Measurements from ENCODE around the gene SIGLEC10. TPM values are rescaled to one million over a fixed set of nuclear protein-coding genes. Genes with fewer than 3 reads are reported as not detected.

The SIGLEC10 gene
- total RNA-seq, 1 experiment from 2014 or later = not detected

DNA sequence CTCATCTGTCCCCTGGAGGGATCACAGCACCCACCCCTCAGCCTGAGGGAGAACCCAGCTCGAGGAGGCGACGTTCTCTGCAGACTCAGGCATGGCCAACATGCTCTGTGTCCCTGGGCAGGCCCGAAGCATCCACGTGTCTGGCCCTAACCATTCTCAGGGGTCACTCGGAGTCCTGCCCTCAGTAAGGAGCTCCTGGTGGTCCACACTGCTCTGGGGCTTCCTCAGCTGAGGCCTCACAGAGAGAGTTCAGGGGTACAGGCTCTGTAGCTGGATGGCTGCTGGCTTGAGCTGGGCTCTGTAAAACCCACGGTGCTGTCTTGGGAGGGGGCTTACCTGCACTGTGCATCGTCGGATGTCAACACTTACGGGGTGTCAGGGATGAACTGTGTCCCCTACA lies 45.2 kb upstream of the SIGLEC10 start:
- Histone ChIP-seq H3K9me3 (ENCODE audit: insufficient read depth, low read depth) (no peaks in the 10 kb centered on the region), H3K4me3 (no peak overlapping the region), H3F3A (ENCODE audit: insufficient read depth, low read depth) (no peaks in the 10 kb centered on the region), H2AFZ (no peak overlapping the region), H3K79me2 (ENCODE audit: low read depth) (no peaks in the 10 kb centered on the region), H3K9me2 (ENCODE audit: insufficient read depth) (no peaks in the 10 kb centered on the region), H3K27ac (no peak overlapping the region), H3K4me2 (no peak overlapping the region), H3K27me3 (ENCODE audit: insufficient read depth, low read depth) (peaks cover 85% of the 10 kb centered on the region), H3K4me1 (replicated peaks; ENCODE audit: insufficient read depth) (no peaks in the 10 kb centered on the region), H4K20me1 (ENCODE audit: insufficient read depth) (no peaks in the 10 kb centered on the region), H3K36me3 (ENCODE audit: low read depth) (no peaks in the 10 kb centered on the region)
- intact Hi-C loops (cut with micrococcal nuclease; ENCODE audit: unreplicated experiment) = no loop called here
- no TSS peak for BruUV-seq (replicated peaks)
- DNase-seq = no peak
- POLR2A ChIA-PET (ENCODE audit: unreplicated experiment) = no interaction called here
- CTCF ChIA-PET = no interaction called here
- TF ChIP-seq, protein P1, sequence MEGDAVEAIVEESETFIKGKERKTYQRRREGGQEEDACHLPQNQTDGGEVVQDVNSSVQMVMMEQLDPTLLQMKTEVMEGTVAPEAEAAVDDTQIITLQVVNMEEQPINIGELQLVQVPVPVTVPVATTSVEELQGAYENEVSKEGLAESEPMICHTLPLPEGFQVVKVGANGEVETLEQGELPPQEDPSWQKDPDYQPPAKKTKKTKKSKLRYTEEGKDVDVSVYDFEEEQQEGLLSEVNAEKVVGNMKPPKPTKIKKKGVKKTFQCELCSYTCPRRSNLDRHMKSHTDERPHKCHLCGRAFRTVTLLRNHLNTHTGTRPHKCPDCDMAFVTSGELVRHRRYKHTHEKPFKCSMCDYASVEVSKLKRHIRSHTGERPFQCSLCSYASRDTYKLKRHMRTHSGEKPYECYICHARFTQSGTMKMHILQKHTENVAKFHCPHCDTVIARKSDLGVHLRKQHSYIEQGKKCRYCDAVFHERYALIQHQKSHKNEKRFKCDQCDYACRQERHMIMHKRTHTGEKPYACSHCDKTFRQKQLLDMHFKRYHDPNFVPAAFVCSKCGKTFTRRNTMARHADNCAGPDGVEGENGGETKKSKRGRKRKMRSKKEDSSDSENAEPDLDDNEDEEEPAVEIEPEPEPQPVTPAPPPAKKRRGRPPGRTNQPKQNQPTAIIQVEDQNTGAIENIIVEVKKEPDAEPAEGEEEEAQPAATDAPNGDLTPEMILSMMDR (conservative IDR thresholded peaks at IDR 0.05) = no peak
- no peak for TF ChIP-seq EZH2 (IDR thresholded peaks at IDR 0.05; ENCODE audit: low read depth)

DNA sequence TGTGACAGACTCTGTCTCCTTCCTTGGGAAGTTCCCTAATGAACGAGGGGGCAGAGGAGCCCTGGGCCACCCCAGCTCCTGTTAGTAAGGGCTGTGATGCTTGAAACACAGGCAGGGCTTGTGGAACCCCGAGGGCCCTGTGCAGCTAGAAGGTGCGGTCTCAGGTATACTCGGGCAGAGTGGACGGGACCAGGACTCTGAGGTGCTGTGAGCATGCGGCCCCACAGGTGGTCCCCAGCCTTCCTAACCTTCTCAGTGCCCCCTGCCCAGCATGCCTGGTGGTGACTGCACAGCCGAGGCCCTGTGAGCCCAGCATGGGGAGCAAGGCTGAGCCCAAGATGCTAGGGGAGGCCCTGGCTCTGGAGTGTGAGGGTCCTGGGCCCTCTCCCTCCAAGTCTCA lies 44.8 kb upstream of the SIGLEC10 start:
- H3K9me3 ChIP-seq (ENCODE audit: insufficient read depth, low read depth) = no peaks in the 10 kb centered on the region
- no peak overlapping the region for H2AFZ ChIP-seq
- TF ChIP-seq EZH2 (IDR thresholded peaks at IDR 0.05; ENCODE audit: low read depth) = no peak
- TF ChIP-seq, protein P1 (conservative IDR thresholded peaks at IDR 0.05) = no peak
- H3K79me2 ChIP-seq (ENCODE audit: low read depth) = no peaks in the 10 kb centered on the region
- H3K27ac ChIP-seq = no peak overlapping the region
- no peak for DNase-seq
- H3K4me2 ChIP-seq = no peak overlapping the region
- POLR2A ChIA-PET (ENCODE audit: unreplicated experiment) = no interaction called here
- no peaks in the 10 kb centered on the region for H3K36me3 ChIP-seq (ENCODE audit: low read depth)
- CTCF ChIA-PET = no interaction called here
- H3F3A ChIP-seq (ENCODE audit: insufficient read depth, low read depth) = no peaks in the 10 kb centered on the region
- H4K20me1 ChIP-seq (ENCODE audit: insufficient read depth) = no peaks in the 10 kb centered on the region
- no peaks in the 10 kb centered on the region for H3K4me1 ChIP-seq (replicated peaks; ENCODE audit: insufficient read depth)
- H3K4me3 ChIP-seq = no peak overlapping the region
- no peaks in the 10 kb centered on the region for H3K9me2 ChIP-seq (ENCODE audit: insufficient read depth)
- BruUV-seq (replicated peaks) = no TSS peak
- peaks cover 86% of the 10 kb centered on the region for H3K27me3 ChIP-seq (ENCODE audit: insufficient read depth, low read depth)
- intact Hi-C loops (cut with micrococcal nuclease; ENCODE audit: unreplicated experiment) = no loop called here

DNA sequence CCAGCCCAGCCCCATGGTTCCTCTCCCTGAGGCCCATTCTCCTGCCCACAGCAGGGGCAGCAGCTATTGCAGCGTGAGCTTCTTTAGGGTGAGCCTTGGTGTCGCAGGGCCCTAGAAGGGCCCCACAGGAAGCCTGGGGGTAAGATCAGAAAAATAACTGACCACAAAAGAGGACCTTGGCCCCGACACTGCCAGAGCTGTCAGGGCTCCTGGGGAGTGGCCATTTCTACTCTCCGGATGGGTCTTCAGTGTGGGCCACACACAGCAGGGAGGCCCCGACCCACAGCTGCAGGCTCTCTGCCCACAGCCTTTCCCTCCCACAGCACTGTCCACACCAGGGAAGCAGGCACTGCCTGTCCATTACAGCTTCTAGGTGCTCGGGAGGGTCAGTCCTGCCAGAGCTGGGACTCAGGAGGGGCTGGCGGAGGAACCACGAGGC lies 44.3 kb upstream of the SIGLEC10 start:
- H4K20me1 ChIP-seq (ENCODE audit: insufficient read depth) = no peaks in the 10 kb centered on the region
- CTCF ChIA-PET = no interaction called here
- no peaks in the 10 kb centered on the region for H3K9me2 ChIP-seq (ENCODE audit: insufficient read depth)
- H3K4me1 ChIP-seq (replicated peaks; ENCODE audit: insufficient read depth) = no peaks in the 10 kb centered on the region
- H2AFZ ChIP-seq = no peak overlapping the region
- H3K4me2 ChIP-seq = no peak overlapping the region
- TF ChIP-seq EZH2 (IDR thresholded peaks at IDR 0.05; ENCODE audit: low read depth) = no peak
- TF ChIP-seq, protein P1 (conservative IDR thresholded peaks at IDR 0.05) = no peak
- H3K4me3 ChIP-seq = no peak overlapping the region
- H3K79me2 ChIP-seq (ENCODE audit: low read depth) = no peaks in the 10 kb centered on the region
- H3K27ac ChIP-seq = no peak overlapping the region
- POLR2A ChIA-PET (ENCODE audit: unreplicated experiment) = no interaction called here
- no peak for DNase-seq
- no peaks in the 10 kb centered on the region for H3F3A ChIP-seq (ENCODE audit: insufficient read depth, low read depth)
- no TSS peak for BruUV-seq (replicated peaks)
- no peaks in the 10 kb centered on the region for H3K36me3 ChIP-seq (ENCODE audit: low read depth)
- H3K27me3 ChIP-seq (ENCODE audit: insufficient read depth, low read depth) = peaks cover 86% of the 10 kb centered on the region
- H3K9me3 ChIP-seq (ENCODE audit: insufficient read depth, low read depth) = no peaks in the 10 kb centered on the region
- intact Hi-C loops (cut with micrococcal nuclease; ENCODE audit: unreplicated experiment) = no loop called here
